HCT116 (cell line): ENCODE results near the gene TMEM123. TPM values are rescaled to one million over a fixed set of nuclear protein-coding genes. Genes with fewer than 3 reads are reported as not detected.

Experiments
- ATAC-seq: fragments of 200-7000 bp; cut with Tn5 transposase; 2 replicates; pipeline ENCODE4 v1.9.1; 2020; ENCODE audit warnings: mild to moderate bottlenecking, moderate library complexity
- BruUV-seq: library from RNA; stranded (reverse); fragments of 400-500 nt; replicated peaks from 2 replicates; lab custom pipeline; 2021; lab: Mats Ljungman, UMichigan
- CTCF ChIA-PET: fragments of 300-600 bp; sonication (Branson Sonifier 250); formaldehyde crosslinking; loops from one replicate; lab custom pipeline; 2021; ENCODE audit warnings: antibody characterized with exemption; lab: Charles Lee
- POLR2A ChIA-PET: fragments of 300-600, 350-600 bp; sonication (Branson Sonifier 250); formaldehyde crosslinking; loops from one replicate; lab custom pipeline; 2021; ENCODE audit warnings: antibody characterized with exemption; lab: Charles Lee
- RAD21 ChIA-PET, 2 experiments: fragments of 300-600 bp; sonication (Branson Sonifier 250); formaldehyde crosslinking; loops; one replicate each; lab custom pipeline; 2023; ENCODE audit warnings: low total read pairs in 2 of 2; ENCODE audit not compliant: uncharacterized antibody in 2 of 2, unreplicated experiment in 2 of 2, low non-redundant PET in 1 of 2; lab: Charles Lee
- DNase-seq: peaks from one replicate; pipeline ENCODE4 v3.0.0-alpha.2; 2010; ENCODE audit warnings: low read depth, low spot score
- H2AFZ ChIP-seq: fragments of 200-600 bp; shearing (Covaris generic), sonication (generic); 2 replicates; pipeline ENCODE4 v1.6.1; 2017; ENCODE audit warnings: low read depth, mixed run types, mixed read lengths, antibody characterized with exemption, low read length; ENCODE audit not compliant: poor library complexity, severe bottlenecking
- H3K27ac ChIP-seq: 2 replicates; pipeline ENCODE4 v1.5.1; 2012; ENCODE audit warnings: low read depth, low read length
- H3K27me3 ChIP-seq: fragments of 200-600 bp; sonication (generic); 2 replicates; pipeline ENCODE4 v1.6.1; 2016; ENCODE audit warnings: mixed run types, low read length, mixed read lengths; ENCODE audit not compliant: insufficient read depth
- H3K36me3 ChIP-seq, 2 experiments: fragments of 200-500 bp in 1 of 2; fragments of 200-600 bp in 1 of 2; sonication (Bioruptor generic) in 1 of 2; sonication (generic) in 1 of 2; 2 replicates each; pipeline versions ENCODE4 v1.5.1 to v1.6.1; 2014 to 2016; ENCODE audit warnings: low read length in 2 of 2, inconsistent platforms in 1 of 2, mixed read lengths in 1 of 2, mixed run types in 1 of 2; ENCODE audit not compliant: insufficient read depth in 2 of 2, control insufficient read depth in 1 of 2
- H3K4me1 ChIP-seq, 2 experiments: fragments of 200-600 bp in 1 of 2; sonication (generic) in 1 of 2; 2 replicates each; pipeline versions ENCODE4 v1.5.1 to v1.6.1; 2012 to 2017; ENCODE audit warnings: low read length in 2 of 2, inconsistent platforms in 1 of 2, mild to moderate bottlenecking in 1 of 2, mixed read lengths in 1 of 2, mixed run types in 1 of 2, moderate library complexity in 1 of 2; ENCODE audit not compliant: insufficient read depth in 2 of 2, control insufficient read depth in 1 of 2
- H3K4me2 ChIP-seq: fragments of 200-600 bp; sonication (generic); 2 replicates; pipeline ENCODE4 v1.6.1; 2017; ENCODE audit warnings: mixed run types, low read length, mixed read lengths
- H3K4me3 ChIP-seq, 2 experiments: fragments of 200-600 bp in 1 of 2; sonication (generic) in 1 of 2; replicated peaks in 1 of 2; 2 replicates each; pipeline ENCODE4 v1.5.1; 2011 to 2016; ENCODE audit warnings: low read length in 2 of 2, control low read depth in 1 of 2, low read depth in 1 of 2, mild to moderate bottlenecking in 1 of 2, mixed read lengths in 1 of 2, mixed run types in 1 of 2
- H3K79me2 ChIP-seq: fragments of 200-600 bp; sonication (generic); 2 replicates; pipeline ENCODE4 v1.6.1; 2017; ENCODE audit warnings: mild to moderate bottlenecking, mixed run types, low read length, moderate library complexity, mixed read lengths; ENCODE audit not compliant: insufficient read depth
- H3K9ac ChIP-seq: fragments of 200-600 bp; sonication (generic); 2 replicates; pipeline ENCODE4 v1.6.1; 2016; ENCODE audit warnings: low read length, mixed read lengths
- H3K9me2 ChIP-seq: fragments of 200-600 bp; sonication (generic), shearing (Covaris generic); 2 replicates; pipeline ENCODE4 v1.6.1; 2017; ENCODE audit warnings: mixed run types, mild to moderate bottlenecking, moderate library complexity; ENCODE audit not compliant: insufficient read depth
- H3K9me3 ChIP-seq, 2 experiments: fragments of 200-500 bp in 1 of 2; fragments of 200-600 bp in 1 of 2; sonication (Bioruptor generic) in 1 of 2; sonication (generic) in 1 of 2; 2 replicates each; pipeline ENCODE4 v1.6.1; 2014 to 2017; ENCODE audit warnings: low read length in 2 of 2, mixed read lengths in 2 of 2, inconsistent platforms in 1 of 2, low read depth in 1 of 2, mild to moderate bottlenecking in 1 of 2, mixed run types in 1 of 2, moderate library complexity in 1 of 2; ENCODE audit not compliant: control insufficient read depth in 1 of 2, insufficient read depth in 1 of 2
- H4K20me1 ChIP-seq: fragments of 200-600 bp; sonication (generic), shearing (Covaris generic); 2 replicates; pipeline ENCODE4 v1.6.1; 2017; ENCODE audit warnings: mixed run types, mild to moderate bottlenecking, moderate library complexity; ENCODE audit not compliant: insufficient read depth
- ATF3 ChIP-seq: IDR thresholded peaks from 2 replicates; pipeline ENCODE4 v1.6.1; 2012
- CBX3 ChIP-seq: IDR thresholded peaks from 2 replicates; pipeline ENCODE4 v1.6.1; 2012; ENCODE audit warnings: low read depth
- EGR1 ChIP-seq: IDR thresholded peaks from 2 replicates; pipeline ENCODE4 v1.6.1; 2012; ENCODE audit warnings: low read depth
- ELF1 ChIP-seq: IDR thresholded peaks from 2 replicates; pipeline ENCODE4 v1.6.1; 2012; ENCODE audit warnings: low read depth, borderline replicate concordance
- EZH2 ChIP-seq: fragments of 200-600 bp; sonication (generic); IDR thresholded peaks from 2 replicates; pipeline ENCODE4 v1.6.1; 2017; ENCODE audit warnings: antibody characterized with exemption, mixed run types
- JUND ChIP-seq: IDR thresholded peaks from 2 replicates; pipeline ENCODE4 v1.6.1; 2012
- POLR2A ChIP-seq: IDR thresholded peaks from 2 replicates; pipeline ENCODE4 v1.7.0; 2011; ENCODE audit warnings: borderline replicate concordance; ENCODE audit not compliant: insufficient read depth, insufficient read length; ENCODE audit errors: extremely low read depth
- RAD21 ChIP-seq: IDR thresholded peaks from 2 replicates; pipeline ENCODE4 v1.6.1; 2012; ENCODE audit warnings: low read depth, mild to moderate bottlenecking
- SIN3A ChIP-seq: IDR thresholded peaks from 2 replicates; pipeline ENCODE4 v1.6.1; 2012; ENCODE audit warnings: low read depth
- SP1 ChIP-seq: IDR thresholded peaks from 2 replicates; pipeline ENCODE4 v1.6.1; 2012; ENCODE audit warnings: low read depth
- SRF ChIP-seq: IDR thresholded peaks from 2 replicates; pipeline ENCODE4 v1.6.1; 2012; ENCODE audit warnings: low read depth
- TCF7L2 ChIP-seq: IDR thresholded peaks from 2 replicates; pipeline ENCODE4 v1.7.0; 2011; ENCODE audit warnings: borderline replicate concordance, inconsistent platforms; ENCODE audit not compliant: insufficient read depth, insufficient read length; ENCODE audit errors: extremely low read depth
- YY1 ChIP-seq: IDR thresholded peaks from 2 replicates; pipeline ENCODE4 v1.6.1; 2011; ENCODE audit warnings: low read length, low read depth, moderate library complexity, mild to moderate bottlenecking; ENCODE audit not compliant: insufficient replicate concordance; ENCODE audit errors: extremely low read depth
- ZBTB33 ChIP-seq: IDR thresholded peaks from 2 replicates; pipeline ENCODE4 v1.6.1; 2011; ENCODE audit warnings: mild to moderate bottlenecking, low read length, moderate library complexity; ENCODE audit not compliant: insufficient replicate concordance; ENCODE audit errors: extremely low read depth
- ZFX ChIP-seq: fragments of 450-650 bp; IDR thresholded peaks from 2 replicates; pipeline ENCODE4 v1.6.1; 2017
- intact Hi-C: fragments of 100-400 bp; cut with micrococcal nuclease; formaldehyde crosslinking; loops from 2 replicates; pipeline ENCODE4 v1.10.0; 2022
- total RNA-seq: library from RNA; stranded (reverse); gene quantifications from one replicate; pipeline ENCODE4 v1.2.1, GENCODE V29; 2021; ENCODE audit not compliant: unreplicated experiment

TMEM123 gene
- total RNA-seq, 1 experiment from 2014 or later = 217 TPM

GRCh38 chr11:102401905-102402304 is 50.7 kb downstream of the TMEM123 start:
- no TSS peak for BruUV-seq
- Histone ChIP-seq H3K4me3 (no peak overlapping the region), H3K4me1 (0 out of 4 replicates have a peak, but pooled peaks cover 0 to under 1% of the 10 kb centered on the region in 2 experiments), H3K27ac (no peak overlapping the region), H4K20me1 (no peaks in the 10 kb centered on the region), H2AFZ (no peak overlapping the region), H3K4me2 (no peak overlapping the region), H3K79me2 (peaks cover 49% of the 10 kb centered on the region), H3K27me3 (no peaks in the 10 kb centered on the region), H3K36me3 (peaks cover 27 to 36% of the 10 kb centered on the region in 2 experiments; a peak in 3 of 4 replicates), H3K9me2 (no peaks in the 10 kb centered on the region), H3K9ac (no peak overlapping the region), H3K9me3 (no peaks in the 10 kb centered on the region)
- ChIA-PET CTCF (interaction anchor here (1.2 kb wide), 1 partner anchor 11 kb away, joined by 6 read pairs; no protein-coding TSS in a partner anchor), RAD21 (no interaction called here), POLR2A (no interaction called here)
- no peak for DNase-seq
- ATAC-seq = no peak
- intact Hi-C loops = no loop called here
- TF ChIP-seq SP1 = no peak
- TF ChIP-seq ZFX = no peak
- no peak for TF ChIP-seq EGR1
- TF ChIP-seq JUND = no peak
- no peak for TF ChIP-seq ZBTB33
- no peak for TF ChIP-seq ATF3
- TF ChIP-seq RAD21 = no peak
- TF ChIP-seq SIN3A = no peak
- TF ChIP-seq EZH2 = no peak
- no peak for TF ChIP-seq CBX3
- TF ChIP-seq TCF7L2 = no peak
- no peak for TF ChIP-seq ELF1
- no peak for TF ChIP-seq SRF
- TF ChIP-seq YY1 = no peak
- no peak for TF ChIP-seq POLR2A
- TF ChIP-seq, all 23 proteins: peak for 0
